Central memory CD4-positive, alpha-beta T cell (primary cell): ENCODE results near the gene PPP2R3C.
"Not testable (repeated sequence)": the region's sequence is repeated elsewhere in the genome, so short reads cannot be mapped to it uniquely, and the experiment has no call there.

ENCODE experiments used
- DNase-seq: peaks from one replicate; pipeline ENCODE4 v3.0.0; 2022

PPP2R3C gene

GRCh38 chr14:35124127-35124526 is 2.3 kb upstream of the PPP2R3C start:
- DNase-seq = no peak

DNA sequence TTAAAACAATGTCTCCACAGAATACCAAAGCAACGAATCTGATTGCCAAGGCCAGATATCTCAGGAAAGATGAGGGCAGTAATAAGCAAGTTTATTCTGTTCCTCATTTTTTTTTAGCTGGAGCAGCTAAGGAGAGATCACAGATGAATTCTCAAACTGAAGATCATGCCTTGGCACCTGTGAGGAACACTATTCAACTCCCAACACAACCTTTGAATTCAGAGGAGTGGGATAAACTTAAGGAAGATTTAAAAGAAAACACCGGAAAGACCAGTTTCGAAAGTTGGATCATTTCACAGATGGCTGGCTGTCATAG is 1.6 kb upstream of the PPP2R3C start:
- DNase-seq = no peak

DNA sequence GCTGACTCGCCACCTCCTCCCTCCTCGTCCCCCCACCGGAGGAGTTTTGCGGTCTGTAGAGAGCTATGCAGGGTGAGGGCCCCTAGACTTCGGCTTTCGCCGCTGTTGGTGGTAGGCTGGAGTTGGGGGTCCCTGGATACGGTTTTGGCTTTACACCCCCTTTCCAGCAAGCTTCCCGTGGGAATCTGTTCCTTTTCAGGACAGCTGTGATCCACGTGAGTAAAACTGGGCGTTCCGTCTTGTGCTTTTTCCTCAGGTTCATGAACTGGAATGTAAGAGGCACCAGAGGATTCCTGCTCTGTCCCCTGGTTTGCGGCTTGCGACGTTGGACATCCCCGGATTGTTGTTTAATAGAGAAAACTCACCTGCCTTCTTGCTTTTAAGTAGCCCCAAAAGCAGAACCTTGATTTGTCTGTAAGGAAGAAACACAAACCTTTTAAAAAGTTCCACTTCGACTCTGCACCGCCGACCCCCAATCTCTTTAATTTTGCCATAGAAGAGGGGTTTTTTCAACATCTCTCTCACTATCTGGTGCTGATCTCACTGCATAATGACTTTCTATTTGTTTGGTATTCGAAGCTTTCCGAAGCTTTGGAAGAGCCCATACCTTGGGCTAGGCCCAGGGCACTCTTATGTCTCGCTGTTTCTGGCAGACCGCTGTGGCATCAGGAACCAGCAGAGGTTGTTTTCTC is 1.1 kb upstream of the PPP2R3C start:
- DNase-seq = no peak

DNA sequence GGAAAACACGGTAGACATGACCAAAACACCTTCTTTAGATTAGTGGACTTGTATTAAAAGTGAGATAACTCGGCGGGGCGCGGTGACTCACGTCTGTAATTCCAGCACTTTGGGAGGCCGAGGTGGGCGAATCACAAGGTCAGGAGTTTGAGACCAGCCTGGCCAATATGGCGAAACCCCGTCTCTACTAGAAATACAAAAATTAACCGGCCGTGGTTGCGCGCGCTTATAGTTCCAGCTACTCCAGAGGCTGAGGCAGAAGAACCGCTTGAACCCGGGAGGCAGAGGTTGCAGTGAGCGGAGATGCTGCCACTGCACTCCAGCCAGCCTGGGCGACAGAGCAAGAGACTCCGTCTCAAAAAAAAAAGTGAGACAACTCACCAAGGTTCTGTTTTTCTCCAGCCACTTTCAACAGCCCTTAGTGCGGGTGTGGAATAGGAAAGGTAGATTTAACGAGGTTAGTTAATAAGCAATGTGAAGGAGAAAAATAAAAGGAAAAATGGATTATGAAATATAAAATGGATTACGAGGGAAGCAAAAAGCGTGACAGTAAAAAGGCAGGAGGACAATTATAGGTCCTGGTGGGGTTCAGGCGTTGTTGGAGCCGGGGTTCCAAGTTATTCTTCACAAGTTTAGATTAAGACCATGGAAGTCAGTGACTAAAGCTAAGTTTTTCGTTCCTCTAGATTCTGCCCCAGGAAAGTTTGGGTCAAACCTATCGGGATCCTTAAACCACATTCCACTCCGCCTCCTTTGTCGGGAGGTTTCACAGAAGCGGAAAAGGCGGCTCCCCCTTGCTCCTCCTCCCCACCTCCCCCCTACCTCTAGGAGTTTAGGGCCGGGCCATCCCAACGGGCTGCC is 534 bp downstream of the PPP2R3C start:
- no peak for DNase-seq

DNA sequence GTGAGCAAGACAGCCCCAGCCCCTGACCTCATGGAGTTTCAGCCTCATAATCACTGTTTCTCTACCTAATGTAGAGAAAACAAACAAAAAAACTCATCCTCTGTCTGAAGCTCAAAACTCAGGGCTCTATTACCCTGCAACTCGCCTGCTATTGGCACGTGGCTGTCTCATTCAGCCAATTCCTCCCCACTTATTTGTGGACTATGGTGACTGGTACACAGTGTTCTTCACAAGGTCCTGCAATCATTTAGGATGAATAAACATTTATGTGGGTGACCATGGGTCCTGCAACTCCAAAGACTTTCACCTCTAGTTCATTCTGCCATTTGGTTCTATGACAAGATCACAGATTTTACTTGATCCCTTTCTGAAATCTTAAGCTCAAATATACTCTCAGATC is 4.7 kb downstream of the PPP2R3C start:
- DNase-seq = no peak

- no peak for DNase-seq
Observed at GRCh38 chr14:35116242-35116641, 5.5 kb downstream of the PPP2R3C start.

DNA sequence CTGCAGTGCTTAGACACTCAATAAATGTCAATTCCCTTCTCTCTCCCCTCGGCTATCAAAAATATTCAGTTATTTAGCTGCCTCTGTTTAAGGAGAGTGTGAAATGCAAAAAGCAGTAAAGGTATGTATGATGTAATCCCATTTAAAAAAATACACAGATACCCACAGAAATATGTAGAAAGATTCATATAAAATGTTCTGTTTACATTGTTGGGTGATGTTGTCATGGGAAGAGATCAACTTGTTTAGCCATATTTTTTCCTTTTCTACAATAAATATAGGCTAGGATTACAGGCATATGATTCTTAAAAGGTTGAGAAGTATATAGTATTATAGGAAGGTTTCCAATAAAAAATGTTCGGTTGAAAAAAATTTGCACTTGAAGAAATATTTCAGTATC is 7.8 kb downstream of the PPP2R3C start:
- DNase-seq = no peak

DNA sequence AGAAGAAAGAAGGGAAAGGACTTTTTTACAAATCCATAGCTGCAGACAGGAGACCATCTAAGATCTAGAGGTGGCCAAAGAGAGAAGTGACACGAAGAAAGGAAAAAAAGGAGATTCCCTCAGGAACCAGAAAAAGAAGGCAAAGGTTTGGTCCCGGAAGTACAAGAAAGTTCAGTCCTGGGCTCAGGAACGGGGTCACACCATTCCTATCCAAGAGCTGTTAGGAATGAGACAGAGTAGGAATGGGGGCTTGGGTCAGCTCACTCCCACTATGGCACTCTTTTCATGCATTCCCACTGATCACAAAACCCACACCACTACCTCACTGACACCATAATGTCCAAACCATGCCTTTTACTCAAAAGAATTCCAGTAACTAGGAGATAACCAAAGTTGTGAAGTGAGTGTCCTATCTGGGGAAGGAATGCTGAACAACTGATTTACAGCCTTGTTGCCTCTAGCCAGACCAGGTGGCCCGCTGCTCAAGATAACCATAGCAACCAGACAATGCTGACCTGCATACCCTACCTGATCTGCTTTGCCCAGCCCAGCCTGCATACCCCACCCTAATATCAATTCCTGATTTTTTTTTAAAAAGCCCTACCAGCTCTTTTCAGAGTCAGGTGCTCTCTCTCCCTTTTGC is 8.4 kb downstream of the PPP2R3C start:
- DNase-seq = no peak

GRCh38 chr14:35112641-35113040 is 9.1 kb downstream of the PPP2R3C start:
- no peak for DNase-seq

DNA sequence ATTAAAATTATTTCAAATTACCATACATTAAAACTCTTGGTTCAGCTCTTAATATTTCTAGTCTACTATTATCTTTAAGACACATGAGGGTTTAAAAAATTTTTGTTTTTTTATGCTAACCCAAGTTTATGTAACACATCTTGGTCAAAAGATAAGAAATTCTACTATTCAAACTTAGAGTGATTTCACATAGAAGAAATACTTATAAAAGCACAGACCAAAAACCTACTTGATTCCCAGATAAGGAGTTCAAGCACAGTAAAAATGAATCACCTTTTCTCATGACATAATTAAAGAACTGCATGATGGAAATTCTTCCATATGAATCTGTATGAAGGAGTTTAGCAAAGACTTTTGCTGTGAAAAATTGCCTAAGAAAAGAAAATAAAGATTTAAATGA is 13.9 kb downstream of the PPP2R3C start:
- DNase-seq = no peak

DNA sequence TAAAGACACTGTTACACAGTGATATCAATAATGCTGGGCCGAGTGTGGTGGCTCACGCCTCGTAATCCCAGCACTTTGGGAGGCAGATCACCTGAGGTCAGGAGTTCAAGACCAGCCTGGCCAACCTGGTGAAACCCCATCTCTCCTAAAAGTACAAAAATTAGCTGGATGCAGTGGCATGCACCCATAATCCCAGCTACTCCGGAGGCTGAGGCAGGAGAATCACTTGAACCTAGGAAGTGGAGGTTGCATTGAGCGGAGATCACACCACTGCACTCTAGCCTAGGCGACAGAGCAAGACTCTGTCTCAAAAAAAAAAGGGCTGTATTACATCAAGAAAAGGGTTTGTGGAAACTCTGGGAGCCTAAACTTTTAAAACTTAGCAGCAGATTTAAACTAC is 27.1 kb downstream of the PPP2R3C start:
- not testable (repeated sequence) for DNase-seq

GRCh38 chr14:35088514-35088913 is 33.3 kb downstream of the PPP2R3C start:
- no peak for DNase-seq

- DNase-seq = no peak
Observed at GRCh38 chr14:35085441-35085840, 36.3 kb downstream of the PPP2R3C start.

- no peak for DNase-seq
Observed at GRCh38 chr14:35083530-35084150, 38.1 kb downstream of the PPP2R3C start.

DNA sequence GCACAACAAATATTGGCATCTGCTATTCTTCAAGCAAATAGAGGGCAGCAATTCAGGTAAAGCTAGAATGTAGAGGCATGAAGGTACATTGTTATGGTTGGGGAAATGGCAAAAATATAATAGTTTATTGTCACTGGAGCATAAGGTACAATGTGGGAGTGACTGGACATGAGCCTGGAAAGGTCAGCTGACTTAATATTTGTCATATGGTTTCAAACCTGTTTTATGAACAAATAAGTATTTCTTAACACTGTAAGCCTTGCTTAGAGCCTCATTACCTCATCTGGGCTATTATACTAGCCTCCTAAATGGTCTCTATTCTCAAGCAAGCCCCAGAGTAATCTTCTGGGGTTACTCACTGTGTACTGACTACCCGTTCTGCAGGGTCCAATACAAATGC is 42.0 kb downstream of the PPP2R3C start:
- no peak for DNase-seq

DNA sequence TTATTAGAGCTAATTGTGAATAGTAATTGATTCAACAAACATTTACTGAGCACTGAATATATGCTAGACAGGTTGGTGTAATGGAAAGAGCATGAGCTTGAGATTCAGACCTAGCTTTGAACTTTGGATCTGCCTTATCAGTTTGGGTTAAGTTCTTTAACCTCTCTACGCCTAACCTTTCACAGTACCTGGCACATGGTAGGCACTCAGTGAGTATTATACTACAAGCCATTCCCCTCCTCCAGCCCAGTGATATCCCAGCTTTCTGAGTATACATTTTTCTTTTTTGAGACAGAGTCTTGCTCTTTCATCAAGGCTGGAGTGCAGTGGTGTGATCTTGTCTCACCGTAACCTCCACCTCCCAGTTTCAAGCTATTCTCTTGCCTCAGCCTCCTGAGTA is 43.7 kb downstream of the PPP2R3C start:
- DNase-seq = no peak

GRCh38 chr14:35073486-35073885 is 48.3 kb downstream of the PPP2R3C start:
- DNase-seq = no peak

GRCh38 chr14:35072226-35072625 is 49.6 kb downstream of the PPP2R3C start:
- DNase-seq = no peak

GRCh38 chr14:35068238-35069012 is 53.4 kb downstream of the PPP2R3C start:
- DNase-seq = no peak

DNA sequence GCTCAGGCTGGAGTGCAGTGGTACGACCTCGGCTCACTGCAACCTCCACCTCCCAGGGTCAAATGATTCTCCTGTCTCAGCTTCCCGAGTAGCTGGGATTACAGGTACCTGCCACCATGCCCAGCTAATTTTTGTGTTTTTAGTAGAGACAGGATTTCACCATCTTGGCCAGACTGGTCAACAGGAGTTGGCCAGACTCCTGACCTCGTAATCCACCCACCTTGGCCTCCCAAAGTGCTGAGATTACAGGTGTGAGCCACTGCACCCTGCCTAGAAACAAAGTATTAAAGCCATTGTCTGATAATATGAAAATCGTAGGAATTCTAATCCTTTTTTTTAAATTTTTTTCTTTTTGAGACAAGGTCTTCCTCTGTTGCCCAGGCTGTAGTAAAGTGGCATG is 56.1 kb downstream of the PPP2R3C start:
- not testable (repeated sequence) for DNase-seq

GRCh38 chr14:35061113-35061791 is 60.5 kb downstream of the PPP2R3C start:
- not testable (repeated sequence) for DNase-seq

GRCh38 chr14:35052637-35053036 is 69.2 kb downstream of the PPP2R3C start:
- DNase-seq = no peak
